ENCODE results near the gene ZIC1.

ZIC1 gene

GRCh38 chr3:147409143-147410115, at the start of gene ZIC1:
Gene ZIC1, plus strand, starts transcription at chr3:147409365. Its CDS starts 748 bp downstream, at chr3:147410113.
- no peak for DNase-seq

- no peak for DNase-seq
These were observed 49.1 kb upstream of the ZIC1 start for GRCh38 chr3:147360051-147360439.

GRCh38 chr3:147360646-147361453, 48.3 kb upstream of the ZIC1 start:
- no peak for DNase-seq

- no peak for DNase-seq
These were observed 47.4 kb upstream of the ZIC1 start for GRCh38 chr3:147361454-147362420.

- no peak for DNase-seq
These were observed 44.4 kb upstream of the ZIC1 start for GRCh38 chr3:147364771-147365170.

GRCh38 chr3:147365196-147366115, 43.7 kb upstream of the ZIC1 start:
- no peak for DNase-seq

- DNase-seq, result no peak
These were observed 41.5 kb upstream of the ZIC1 start for GRCh38 chr3:147367676-147368075.

- no peak for DNase-seq
These were observed 41.0 kb upstream of the ZIC1 start for GRCh38 chr3:147368151-147368550.

GRCh38 chr3:147368561-147369221, 40.5 kb upstream of the ZIC1 start:
- DNase-seq, result no peak

- DNase-seq, result no peak
These were observed 39.9 kb upstream of the ZIC1 start for GRCh38 chr3:147369231-147369630.

GRCh38 chr3:147369661-147370123, 39.5 kb upstream of the ZIC1 start:
- no peak for DNase-seq

- no peak for DNase-seq
These were observed 38.8 kb upstream of the ZIC1 start for GRCh38 chr3:147370349-147370748.

GRCh38 chr3:147371140-147371539, 38.0 kb upstream of the ZIC1 start:
- no peak for DNase-seq

- DNase-seq, result no peak
These were observed 37.3 kb upstream of the ZIC1 start for GRCh38 chr3:147371771-147372340.

GRCh38 chr3:147372525-147373027, 36.6 kb upstream of the ZIC1 start:
- no peak for DNase-seq

GRCh38 chr3:147373301-147373700, 35.9 kb upstream of the ZIC1 start:
- no peak for DNase-seq

GRCh38 chr3:147377412-147378367, 31.5 kb upstream of the ZIC1 start:
- DNase-seq, result no peak

GRCh38 chr3:147379651-147380050, 29.5 kb upstream of the ZIC1 start:
- DNase-seq, result no peak

- no peak for DNase-seq
These were observed 28.7 kb upstream of the ZIC1 start for GRCh38 chr3:147380387-147380951.
